GM12892 (cell line): ENCODE data around the gene SAP25.

Experiments
- POLR2A ChIP-seq: IDR thresholded peaks from 2 replicates; pipeline ENCODE4 v1.6.1; 2011; ENCODE audit warnings: low read depth, low read length, control low read depth
- POLR2AphosphoS5 ChIP-seq: IDR thresholded peaks from 2 replicates; pipeline ENCODE4 v1.6.1; 2011; ENCODE audit warnings: low read depth, low read length, control low read depth

- no peak for TF ChIP-seq POLR2AphosphoS5
- no peak for TF ChIP-seq POLR2A
Measured at GRCh38 chr7:100590077-100590737, 16.5 kb upstream of the SAP25 start.
